HS-5 (cell line): ENCODE results near the gene SNX15.
A peak's percentile ranks its signal among the peaks of the same experiment; 100 is the strongest.
"Not testable (repeated sequence)": the region's sequence is repeated elsewhere in the genome, so short reads cannot be mapped to it uniquely, and the experiment has no call there.

Source experiments
- DNase-seq: peaks from one replicate; pipeline ENCODE4 v3.0.0-alpha.2; 2012; ENCODE audit warnings: low read depth

The SNX15 gene

GRCh38 chr11:65027213-65028067 lies at the start of gene SNX15:
Gene SNX15 (plus strand): TSS chr11:65027439. CDS start chr11:65027538, 99 bp downstream.
- DNase-seq = peak; percentile 93

GRCh38 chr11:64983339-64983738 lies 43.9 kb upstream of the SNX15 start:
- not testable (repeated sequence) for DNase-seq

GRCh38 chr11:64987998-64988854 lies 39.0 kb upstream of the SNX15 start:
- DNase-seq = no peak

- no peak for DNase-seq
Measured at GRCh38 chr11:64989416-64989815, 37.8 kb upstream of the SNX15 start.

- DNase-seq = no peak
Measured at GRCh38 chr11:64990222-64990923, 36.9 kb upstream of the SNX15 start.

- DNase-seq = no peak
Measured at GRCh38 chr11:64994318-64994717, 32.9 kb upstream of the SNX15 start.

GRCh38 chr11:64996327-64996709 lies 30.9 kb upstream of the SNX15 start:
- no peak for DNase-seq

- DNase-seq = peak; percentile 40
Measured at GRCh38 chr11:64996710-64997380, 30.4 kb upstream of the SNX15 start, which contains the start of gene BATF2. Gene BATF2 (minus strand): TSS chr11:64996971. CDS start chr11:64996914, 57 bp downstream.

- no peak for DNase-seq
Measured at GRCh38 chr11:64998141-64998540, 29.1 kb upstream of the SNX15 start.

- DNase-seq = no peak
Measured at GRCh38 chr11:64998690-64999431, 28.4 kb upstream of the SNX15 start.

GRCh38 chr11:64999478-64999877 lies 27.8 kb upstream of the SNX15 start:
- DNase-seq = no peak

GRCh38 chr11:65002706-65003105 lies 24.5 kb upstream of the SNX15 start:
- DNase-seq = no peak

GRCh38 chr11:65003282-65003681 lies 24.0 kb upstream of the SNX15 start:
- no peak for DNase-seq

- DNase-seq = not testable (repeated sequence)
Measured at GRCh38 chr11:65003968-65004367, 23.3 kb upstream of the SNX15 start.

- no peak for DNase-seq
Measured at GRCh38 chr11:65008016-65008415, 19.2 kb upstream of the SNX15 start.

GRCh38 chr11:65008873-65009272 lies 18.4 kb upstream of the SNX15 start:
- DNase-seq = no peak

GRCh38 chr11:65013130-65013887 lies 13.9 kb upstream of the SNX15 start:
- peak; percentile 63 for DNase-seq

GRCh38 chr11:65013888-65014725 lies 13.1 kb upstream of the SNX15 start, which contains the start of gene ARL2:
Gene ARL2 (plus strand): TSS chr11:65014160. CDS start chr11:65014208, 48 bp downstream.
- peak; percentile 71 for DNase-seq

- DNase-seq = no peak
Measured at GRCh38 chr11:65014726-65015227, 12.5 kb upstream of the SNX15 start.
